Esophagus muscularis mucosa (tissue), 4 donors: ENCODE measurements around the gene RADX.

Source experiments
- EP300 ChIP-seq: sonication (generic); formaldehyde crosslinking; IDR thresholded peaks from one replicate; pipeline ENCODE4 v1.6.1; 2017; ENCODE audit warnings: antibody characterized with exemption
- POLR2A ChIP-seq: fragments of 450-650 bp; IDR thresholded peaks from one replicate; pipeline ENCODE4 v1.6.1; 2017; ENCODE audit warnings: antibody characterized with exemption, moderate library complexity, mild to moderate bottlenecking, low read depth
- POLR2AphosphoS5 ChIP-seq, 2 donors: sonication (generic); formaldehyde crosslinking; IDR thresholded peaks; one replicate each; pipeline ENCODE4 v1.6.1; 2017; ENCODE audit warnings: antibody characterized with exemption in 2 of 2
- TF ChIP-seq, protein P1 (sequence below), 3 experiments: fragments of 200-600 bp in 2 of 3; fragments of 450-650 bp in 1 of 3; sonication (generic) in 2 of 3; IDR thresholded peaks; one replicate each; pipeline ENCODE4 v1.5.1; 2017 to 2019; ENCODE audit warnings: antibody characterized with exemption in 3 of 3, mild to moderate bottlenecking in 2 of 3, moderate library complexity in 1 of 3

DNA sequence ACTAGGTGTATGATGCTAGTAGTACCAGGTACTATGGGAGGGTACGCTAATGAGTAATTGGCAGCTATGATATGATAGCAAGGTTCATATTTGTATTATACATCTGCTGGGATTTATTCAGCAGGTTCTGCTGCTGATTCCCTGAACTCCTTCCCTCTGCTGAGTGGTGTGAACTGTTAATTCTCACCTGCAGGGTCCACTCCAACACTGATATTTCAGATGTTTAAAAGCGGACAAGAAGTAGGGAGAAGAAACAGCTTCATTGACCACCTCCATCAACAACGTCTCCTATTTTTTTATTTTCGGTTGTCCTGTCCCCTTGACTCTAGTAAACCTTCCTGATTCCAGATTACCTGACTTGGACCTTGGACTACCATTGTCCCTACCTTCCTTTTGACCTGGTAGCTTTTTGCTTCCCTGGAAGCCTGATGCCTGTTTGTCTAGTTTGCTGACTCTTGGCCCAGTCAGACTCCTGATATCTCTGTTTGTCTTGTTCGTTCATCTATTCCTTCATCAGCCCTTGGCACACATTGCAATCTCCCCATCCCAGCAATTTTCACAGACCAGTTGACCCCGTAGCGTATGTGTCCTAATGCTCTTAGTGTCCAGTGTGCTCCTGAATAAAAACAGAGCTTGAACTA is 80.8 kb downstream of the RADX start:
- TF ChIP-seq, protein P1, sequence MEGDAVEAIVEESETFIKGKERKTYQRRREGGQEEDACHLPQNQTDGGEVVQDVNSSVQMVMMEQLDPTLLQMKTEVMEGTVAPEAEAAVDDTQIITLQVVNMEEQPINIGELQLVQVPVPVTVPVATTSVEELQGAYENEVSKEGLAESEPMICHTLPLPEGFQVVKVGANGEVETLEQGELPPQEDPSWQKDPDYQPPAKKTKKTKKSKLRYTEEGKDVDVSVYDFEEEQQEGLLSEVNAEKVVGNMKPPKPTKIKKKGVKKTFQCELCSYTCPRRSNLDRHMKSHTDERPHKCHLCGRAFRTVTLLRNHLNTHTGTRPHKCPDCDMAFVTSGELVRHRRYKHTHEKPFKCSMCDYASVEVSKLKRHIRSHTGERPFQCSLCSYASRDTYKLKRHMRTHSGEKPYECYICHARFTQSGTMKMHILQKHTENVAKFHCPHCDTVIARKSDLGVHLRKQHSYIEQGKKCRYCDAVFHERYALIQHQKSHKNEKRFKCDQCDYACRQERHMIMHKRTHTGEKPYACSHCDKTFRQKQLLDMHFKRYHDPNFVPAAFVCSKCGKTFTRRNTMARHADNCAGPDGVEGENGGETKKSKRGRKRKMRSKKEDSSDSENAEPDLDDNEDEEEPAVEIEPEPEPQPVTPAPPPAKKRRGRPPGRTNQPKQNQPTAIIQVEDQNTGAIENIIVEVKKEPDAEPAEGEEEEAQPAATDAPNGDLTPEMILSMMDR (IDR thresholded peaks at IDR 0.05) = no peak
- TF ChIP-seq POLR2AphosphoS5 (IDR thresholded peaks at IDR 0.05) (no peak), EP300 (no peak), POLR2A (no peak)
